Caco-2 (cell line): ENCODE measurements around the gene NR6A1. TPM values are rescaled to one million over a fixed set of nuclear protein-coding genes. Genes with fewer than 3 reads are reported as not detected.
"Not testable (repeated sequence)": the region's sequence is repeated elsewhere in the genome, so short reads cannot be mapped to it uniquely, and the experiment has no call there.

Source experiments
- BruUV-seq: library from RNA; stranded (reverse); fragments of 400-500 nt; replicated peaks from 2 replicates; lab custom pipeline; 2021; lab: Mats Ljungman, UMichigan
- CTCF ChIA-PET: fragments of 300-600 bp; sonication (Branson Sonifier 250); formaldehyde crosslinking; loops from one replicate; lab custom pipeline; 2022; ENCODE audit warnings: antibody characterized with exemption; lab: Charles Lee
- POLR2A ChIA-PET: fragments of 300-600 bp; sonication (Branson Sonifier 250); formaldehyde crosslinking; loops from one replicate; lab custom pipeline; 2022; ENCODE audit warnings: antibody characterized with exemption; lab: Charles Lee
- DNase-seq, 2 experiments: peaks; one replicate each; pipeline versions ENCODE4 v3.0.0 to v3.0.0-alpha.2; 2020 to 2022
- H3K27me3 ChIP-seq: replicated peaks from 2 replicates; pipeline ENCODE4 v1.6.0; 2011; ENCODE audit warnings: low read length; ENCODE audit not compliant: control insufficient read depth, insufficient read depth
- H3K36me3 ChIP-seq: 2 replicates; pipeline ENCODE4 v1.5.1; 2011; ENCODE audit warnings: low read length; ENCODE audit not compliant: control insufficient read depth, insufficient read depth
- H3K4me1 ChIP-seq: fragments of 250-450 bp; sonication (Bioruptor Pico); 2 replicates; pipeline ENCODE4 v1.5.1; 2020; ENCODE audit warnings: mild to moderate bottlenecking
- H3K4me3 ChIP-seq: 2 replicates; pipeline ENCODE4 v1.5.1; 2011; ENCODE audit warnings: low read depth, mild to moderate bottlenecking, control low read depth, low read length
- H3K9me3 ChIP-seq: fragments of 250-450 bp; sonication (Bioruptor Pico); 2 replicates; pipeline ENCODE4 v1.5.1; 2020; ENCODE audit warnings: mild to moderate bottlenecking, moderate library complexity
- H3K27ac Mint-ChIP-seq: one replicate; pipeline ENCODE4 v1.8.0; 2022; ENCODE audit warnings: mixed read lengths; ENCODE audit not compliant: unreplicated experiment
- H3K27me3 Mint-ChIP-seq: one replicate; pipeline ENCODE4 v1.8.0; 2022; ENCODE audit warnings: mixed read lengths; ENCODE audit not compliant: insufficient read depth, unreplicated experiment
- H3K36me3 Mint-ChIP-seq: one replicate; pipeline ENCODE4 v1.8.0; 2022; ENCODE audit warnings: mild to moderate bottlenecking, mixed read lengths; ENCODE audit not compliant: insufficient read depth, unreplicated experiment
- H3K4me1 Mint-ChIP-seq: one replicate; pipeline ENCODE4 v1.8.0; 2022; ENCODE audit warnings: low read depth, mixed read lengths; ENCODE audit not compliant: unreplicated experiment
- H3K4me3 Mint-ChIP-seq: one replicate; pipeline ENCODE4 v1.8.0; 2022; ENCODE audit warnings: mild to moderate bottlenecking, moderate library complexity, mixed read lengths; ENCODE audit not compliant: unreplicated experiment
- H3K9me3 Mint-ChIP-seq: one replicate; pipeline ENCODE4 v1.8.0; 2022; ENCODE audit warnings: mixed read lengths; ENCODE audit not compliant: unreplicated experiment
- intact Hi-C: fragments of 100-400 bp; cut with micrococcal nuclease; formaldehyde crosslinking; loops from one replicate; pipeline ENCODE4 v1.10.0; 2022; ENCODE audit not compliant: unreplicated experiment
- total RNA-seq: library from RNA; stranded (reverse); gene quantifications from 2 replicates; pipeline ENCODE4 v1.2.3, GENCODE V29; 2022
- TF ChIP-seq, protein P1 (sequence below), 2 experiments: fragments of 200-600 bp in 1 of 2; IDR thresholded peaks; 1 replicate in 1 of 2; 2 replicates in 1 of 2; pipeline versions ENCODE4 v1.5.1 to v1.8.0; 2011 to 2022; ENCODE audit warnings: antibody characterized with exemption in 1 of 2, control low read depth in 1 of 2, inconsistent platforms in 1 of 2, low read depth in 1 of 2, low read length in 1 of 2, mild to moderate bottlenecking in 1 of 2, moderate library complexity in 1 of 2; ENCODE audit not compliant: insufficient read depth in 1 of 2, severe bottlenecking in 1 of 2, unreplicated experiment in 1 of 2

Gene NR6A1
- total RNA-seq, 1 experiment from 2014 or later = 33.6 TPM

DNA sequence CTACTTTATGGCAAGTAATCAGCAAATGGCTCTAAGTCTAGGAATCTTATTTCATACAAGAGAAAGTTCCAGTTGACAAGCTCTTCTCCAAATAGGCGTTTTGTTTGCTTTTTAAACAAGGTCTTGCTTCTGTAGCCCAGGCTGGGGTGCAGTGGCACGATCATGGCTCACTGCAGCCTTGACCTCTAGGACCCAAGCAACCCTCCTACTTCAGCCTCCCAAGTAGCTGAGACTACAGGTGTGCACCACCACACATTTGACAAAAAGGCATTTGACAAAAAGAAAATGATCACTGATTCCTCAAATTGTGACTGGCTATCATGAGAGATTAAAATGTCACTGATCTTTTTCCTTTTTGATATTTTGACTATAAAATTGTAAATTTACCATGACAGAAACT, 31.8 kb downstream of the NR6A1 start:
- peaks cover 12% of the 10 kb centered on the region for H3K4me1 ChIP-seq
- H3K36me3 ChIP-seq = no peaks in the 10 kb centered on the region
- no peak overlapping the region for H3K4me3 Mint-ChIP-seq
- ChIA-PET CTCF (no interaction called here), POLR2A (no interaction called here)
- H3K27ac Mint-ChIP-seq = no peak overlapping the region
- no peak overlapping the region for H3K4me3 ChIP-seq
- TF ChIP-seq, protein P1, sequence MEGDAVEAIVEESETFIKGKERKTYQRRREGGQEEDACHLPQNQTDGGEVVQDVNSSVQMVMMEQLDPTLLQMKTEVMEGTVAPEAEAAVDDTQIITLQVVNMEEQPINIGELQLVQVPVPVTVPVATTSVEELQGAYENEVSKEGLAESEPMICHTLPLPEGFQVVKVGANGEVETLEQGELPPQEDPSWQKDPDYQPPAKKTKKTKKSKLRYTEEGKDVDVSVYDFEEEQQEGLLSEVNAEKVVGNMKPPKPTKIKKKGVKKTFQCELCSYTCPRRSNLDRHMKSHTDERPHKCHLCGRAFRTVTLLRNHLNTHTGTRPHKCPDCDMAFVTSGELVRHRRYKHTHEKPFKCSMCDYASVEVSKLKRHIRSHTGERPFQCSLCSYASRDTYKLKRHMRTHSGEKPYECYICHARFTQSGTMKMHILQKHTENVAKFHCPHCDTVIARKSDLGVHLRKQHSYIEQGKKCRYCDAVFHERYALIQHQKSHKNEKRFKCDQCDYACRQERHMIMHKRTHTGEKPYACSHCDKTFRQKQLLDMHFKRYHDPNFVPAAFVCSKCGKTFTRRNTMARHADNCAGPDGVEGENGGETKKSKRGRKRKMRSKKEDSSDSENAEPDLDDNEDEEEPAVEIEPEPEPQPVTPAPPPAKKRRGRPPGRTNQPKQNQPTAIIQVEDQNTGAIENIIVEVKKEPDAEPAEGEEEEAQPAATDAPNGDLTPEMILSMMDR (IDR thresholded peaks at IDR 0.05; ENCODE audit: insufficient read depth in 1 of 2, low read depth in 1 of 2, low read length in 1 of 2, severe bottlenecking in 1 of 2, unreplicated experiment in 1 of 2) = no peak
- no peak for DNase-seq
- H3K27me3 ChIP-seq = no peaks in the 10 kb centered on the region
- peaks cover 13% of the 10 kb centered on the region for H3K4me1 Mint-ChIP-seq
- H3K9me3 Mint-ChIP-seq = no peaks in the 10 kb centered on the region
- H3K36me3 Mint-ChIP-seq = no peaks in the 10 kb centered on the region
- H3K27me3 Mint-ChIP-seq = no peaks in the 10 kb centered on the region
- H3K9me3 ChIP-seq = no peaks in the 10 kb centered on the region; the same call in 1 of the 2 replicates
- no TSS peak for BruUV-seq
- intact Hi-C loops = no loop called here

DNA sequence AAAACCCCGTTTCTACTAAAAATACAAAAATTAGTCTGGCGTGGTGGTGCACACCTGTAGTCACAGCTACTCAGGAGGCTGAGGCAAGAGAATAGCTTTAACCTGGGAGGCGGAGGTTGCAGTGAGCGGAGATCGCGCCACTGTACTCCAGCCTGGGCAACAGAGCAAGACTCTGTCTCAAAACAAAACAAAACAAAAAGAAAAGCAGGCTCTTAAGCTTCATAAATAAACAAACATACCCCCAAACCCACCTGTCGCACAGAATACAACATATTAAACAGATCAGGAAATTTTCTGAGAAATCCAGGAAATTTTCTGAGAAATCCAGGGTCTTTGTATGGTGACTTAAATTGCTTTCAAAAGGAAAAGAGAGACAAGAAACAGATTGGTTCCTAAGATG, 33.0 kb downstream of the NR6A1 start:
- H3K36me3 ChIP-seq, H3K9me3 Mint-ChIP-seq, POLR2A ChIA-PET, intact Hi-C loops, CTCF ChIA-PET, DNase-seq, H3K4me3 Mint-ChIP-seq, H3K27me3 ChIP-seq, H3K36me3 Mint-ChIP-seq, H3K9me3 ChIP-seq, BruUV-seq, H3K27me3 Mint-ChIP-seq, H3K4me3 ChIP-seq, H3K27ac Mint-ChIP-seq: not testable (repeated sequence)
- peaks cover 25% of the 10 kb centered on the region for H3K4me1 ChIP-seq
- H3K4me1 Mint-ChIP-seq = peaks cover 21% of the 10 kb centered on the region

DNA sequence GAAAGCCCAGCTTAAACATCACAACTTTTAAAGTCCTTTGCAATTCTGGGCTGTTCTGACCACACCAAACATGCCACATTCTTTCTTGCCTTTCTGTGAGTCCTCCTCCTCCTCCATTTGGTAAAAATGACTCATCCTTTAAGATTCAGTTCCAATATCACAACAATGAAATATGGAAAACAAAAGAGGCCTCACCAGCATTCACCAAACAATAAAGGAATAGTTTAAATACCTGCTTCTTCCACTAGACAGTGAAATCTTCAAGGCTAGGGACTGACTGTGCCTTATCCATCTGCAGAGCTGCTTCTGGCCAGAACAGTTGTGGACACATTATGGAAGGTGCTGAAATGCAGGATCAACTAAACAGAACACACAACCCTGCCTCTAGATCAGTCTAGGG, 36.0 kb downstream of the NR6A1 start:
- Mint-ChIP-seq H3K4me1 (peaks cover 21% of the 10 kb centered on the region), H3K27ac (peak overlapping the region; percentile 69), H3K4me3 (peak overlapping the region; percentile 1), H3K9me3 (no peaks in the 10 kb centered on the region), H3K36me3 (peaks cover 4% of the 10 kb centered on the region), H3K27me3 (no peaks in the 10 kb centered on the region)
- CTCF ChIA-PET = interaction anchor here (0.7 kb wide), 1 partner anchor 30 kb away, joined by 3 read pairs; no protein-coding TSS in a partner anchor
- H3K9me3 ChIP-seq = no peaks in the 10 kb centered on the region
- no peaks in the 10 kb centered on the region for H3K36me3 ChIP-seq
- DNase-seq = peak in 1 of 2 experiments; percentile 20
- POLR2A ChIA-PET = no interaction called here
- H3K27me3 ChIP-seq = no peaks in the 10 kb centered on the region
- peaks cover 26% of the 10 kb centered on the region for H3K4me1 ChIP-seq
- TF ChIP-seq, protein P1 (IDR thresholded peaks at IDR 0.05; ENCODE audit: insufficient read depth in 1 of 2, low read depth in 1 of 2, low read length in 1 of 2, severe bottlenecking in 1 of 2, unreplicated experiment in 1 of 2) = no peak
- intact Hi-C loops = no loop called here
- H3K4me3 ChIP-seq = no peak overlapping the region
- BruUV-seq = no TSS peak

DNA sequence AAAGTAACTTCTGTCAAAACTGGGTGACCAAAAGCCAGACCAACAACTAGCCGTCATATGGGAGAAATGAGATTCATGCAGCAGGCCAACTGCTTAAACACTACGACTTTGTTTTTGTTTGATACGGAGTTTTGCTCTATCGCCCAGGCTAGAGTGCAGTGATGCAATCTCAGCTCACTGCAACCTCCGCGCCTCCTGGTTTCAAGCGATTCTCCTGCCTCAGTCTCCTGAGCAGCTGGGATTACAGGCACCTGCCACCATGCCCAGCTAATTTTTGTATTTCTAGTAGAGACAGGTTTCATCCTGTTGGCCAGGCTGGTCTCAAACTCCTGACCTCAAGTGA, 36.4 kb downstream of the NR6A1 start:
- POLR2A ChIA-PET, H3K36me3 ChIP-seq, BruUV-seq, H3K36me3 Mint-ChIP-seq, H3K27me3 Mint-ChIP-seq, H3K9me3 ChIP-seq, DNase-seq, H3K9me3 Mint-ChIP-seq, H3K4me3 ChIP-seq, H3K27me3 ChIP-seq: not testable (repeated sequence)
- peak overlapping the region; percentile 1 for H3K4me3 Mint-ChIP-seq
- CTCF ChIA-PET = interaction anchor here (0.7 kb wide), 1 partner anchor 30 kb away, joined by 3 read pairs; no protein-coding TSS in a partner anchor
- peaks cover 26% of the 10 kb centered on the region for H3K4me1 ChIP-seq
- peak overlapping the region; percentile 69 for H3K27ac Mint-ChIP-seq
- H3K4me1 Mint-ChIP-seq = peaks cover 21% of the 10 kb centered on the region
- intact Hi-C loops = loop anchor here (1.0 kb wide), 1 partner anchor 37 kb away; the partner anchor contains the start of gene NR6A1
